ENCODE data around the gene ASB18.

DNA sequence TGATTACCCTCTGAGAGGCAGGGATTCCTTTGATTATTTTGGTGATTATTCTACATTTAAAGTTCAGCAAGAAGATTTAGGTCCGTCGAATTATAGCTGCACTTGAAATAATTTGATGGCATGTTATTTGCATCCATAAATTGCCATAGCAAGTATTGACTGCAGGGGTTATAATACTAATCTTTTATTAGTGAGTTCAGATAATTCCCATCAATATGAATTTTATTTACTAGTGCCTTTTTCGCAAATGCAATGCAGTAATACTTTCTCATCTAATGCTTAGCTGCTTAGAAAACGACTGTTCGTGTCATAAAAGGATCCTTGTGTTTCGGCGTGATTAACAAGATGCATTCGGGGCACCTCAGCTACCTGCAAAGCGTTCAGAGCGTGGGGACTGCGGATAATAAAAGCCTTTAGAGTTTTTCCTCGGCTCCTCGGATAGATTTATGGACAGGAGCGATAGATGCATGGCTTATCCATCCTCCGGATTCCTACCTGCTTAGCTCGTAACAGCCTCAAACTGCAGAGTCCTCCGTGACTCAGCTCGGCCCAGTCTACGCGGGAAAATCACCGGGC, 93.5 kb downstream of the ASB18 start:
- TF ChIP-seq, protein P1, sequence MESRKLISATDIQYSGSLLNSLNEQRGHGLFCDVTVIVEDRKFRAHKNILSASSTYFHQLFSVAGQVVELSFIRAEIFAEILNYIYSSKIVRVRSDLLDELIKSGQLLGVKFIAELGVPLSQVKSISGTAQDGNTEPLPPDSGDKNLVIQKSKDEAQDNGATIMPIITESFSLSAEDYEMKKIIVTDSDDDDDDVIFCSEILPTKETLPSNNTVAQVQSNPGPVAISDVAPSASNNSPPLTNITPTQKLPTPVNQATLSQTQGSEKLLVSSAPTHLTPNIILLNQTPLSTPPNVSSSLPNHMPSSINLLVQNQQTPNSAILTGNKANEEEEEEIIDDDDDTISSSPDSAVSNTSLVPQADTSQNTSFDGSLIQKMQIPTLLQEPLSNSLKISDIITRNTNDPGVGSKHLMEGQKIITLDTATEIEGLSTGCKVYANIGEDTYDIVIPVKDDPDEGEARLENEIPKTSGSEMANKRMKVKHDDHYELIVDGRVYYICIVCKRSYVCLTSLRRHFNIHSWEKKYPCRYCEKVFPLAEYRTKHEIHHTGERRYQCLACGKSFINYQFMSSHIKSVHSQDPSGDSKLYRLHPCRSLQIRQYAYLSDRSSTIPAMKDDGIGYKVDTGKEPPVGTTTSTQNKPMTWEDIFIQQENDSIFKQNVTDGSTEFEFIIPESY (IDR thresholded peaks at IDR 0.05; ENCODE audit: extremely low read depth, insufficient replicate concordance, low read length): no peak
- TF ChIP-seq, protein P2, sequence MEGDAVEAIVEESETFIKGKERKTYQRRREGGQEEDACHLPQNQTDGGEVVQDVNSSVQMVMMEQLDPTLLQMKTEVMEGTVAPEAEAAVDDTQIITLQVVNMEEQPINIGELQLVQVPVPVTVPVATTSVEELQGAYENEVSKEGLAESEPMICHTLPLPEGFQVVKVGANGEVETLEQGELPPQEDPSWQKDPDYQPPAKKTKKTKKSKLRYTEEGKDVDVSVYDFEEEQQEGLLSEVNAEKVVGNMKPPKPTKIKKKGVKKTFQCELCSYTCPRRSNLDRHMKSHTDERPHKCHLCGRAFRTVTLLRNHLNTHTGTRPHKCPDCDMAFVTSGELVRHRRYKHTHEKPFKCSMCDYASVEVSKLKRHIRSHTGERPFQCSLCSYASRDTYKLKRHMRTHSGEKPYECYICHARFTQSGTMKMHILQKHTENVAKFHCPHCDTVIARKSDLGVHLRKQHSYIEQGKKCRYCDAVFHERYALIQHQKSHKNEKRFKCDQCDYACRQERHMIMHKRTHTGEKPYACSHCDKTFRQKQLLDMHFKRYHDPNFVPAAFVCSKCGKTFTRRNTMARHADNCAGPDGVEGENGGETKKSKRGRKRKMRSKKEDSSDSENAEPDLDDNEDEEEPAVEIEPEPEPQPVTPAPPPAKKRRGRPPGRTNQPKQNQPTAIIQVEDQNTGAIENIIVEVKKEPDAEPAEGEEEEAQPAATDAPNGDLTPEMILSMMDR (IDR thresholded peaks at IDR 0.05 in 2 of 3, conservative IDR thresholded peaks at IDR 0.05 in 1 of 3; ENCODE audit: borderline replicate concordance in 1 of 3, insufficient read depth in 1 of 3, low read depth in 2 of 3, low read length in 2 of 3): no peak
- TF ChIP-seq POLR2AphosphoS5 (IDR thresholded peaks at IDR 0.05; ENCODE audit: low read depth, low read length) (no peak), YY1 (IDR thresholded peaks at IDR 0.05; ENCODE audit: extremely low read depth, insufficient replicate concordance, low read depth, low read length) (no peak), RAD21 (IDR thresholded peaks at IDR 0.05; ENCODE audit: low read depth) (no peak), POLR2A (IDR thresholded peaks at IDR 0.05; ENCODE audit: borderline replicate concordance, extremely low read depth, insufficient read depth, insufficient read length) (no peak), EZH2 (IDR thresholded peaks at IDR 0.05) (no peak)
